GM23338 (cell line): ENCODE results near the gene LYZL4. TPM values are rescaled to one million over a fixed set of nuclear protein-coding genes. Genes with fewer than 3 reads are reported as not detected.

Source experiments
- ATAC-seq: fragments of 200-7000 bp; cut with Tn5 transposase; 3 replicates; pipeline ENCODE4 v1.9.1; 2020
- DNase-seq: peaks from one replicate; pipeline ENCODE4 v3.0.0-alpha.2; 2015; ENCODE audit warnings: low spot score
- H2AFZ ChIP-seq: fragments of 200-600 bp; sonication (generic); 2 replicates; pipeline ENCODE4 v1.8.0; 2016; ENCODE audit warnings: antibody characterized with exemption, mild to moderate bottlenecking, moderate library complexity
- H3F3A ChIP-seq: fragments of 200-600 bp; sonication (generic); replicated peaks from 2 replicates; pipeline ENCODE4 v1.8.0; 2017; ENCODE audit warnings: antibody characterized with exemption, mixed run types, low read depth
- H3K27ac ChIP-seq: fragments of 200-600 bp; sonication (generic); 2 replicates; pipeline ENCODE4 v1.6.1; 2016; ENCODE audit warnings: low read depth
- H3K27me3 ChIP-seq: fragments of 200-600 bp; sonication (generic); 2 replicates; pipeline ENCODE4 v1.8.0; 2016; ENCODE audit warnings: mild to moderate bottlenecking, mixed run types, moderate library complexity; ENCODE audit not compliant: insufficient read depth
- H3K36me3 ChIP-seq: fragments of 200-600 bp; sonication (generic); 2 replicates; pipeline ENCODE4 v1.8.0; 2016; ENCODE audit warnings: mild to moderate bottlenecking; ENCODE audit not compliant: insufficient read depth
- H3K4me1 ChIP-seq: fragments of 200-600 bp; sonication (generic); 2 replicates; pipeline ENCODE4 v1.8.0; 2016; ENCODE audit warnings: mild to moderate bottlenecking, moderate library complexity; ENCODE audit not compliant: insufficient read depth
- H3K4me2 ChIP-seq: fragments of 200-600 bp; sonication (generic); 2 replicates; pipeline ENCODE4 v1.7.1; 2017; ENCODE audit warnings: mixed run types
- H3K4me3 ChIP-seq: fragments of 200-600 bp; sonication (generic); 2 replicates; pipeline ENCODE4 v1.6.1; 2016; ENCODE audit warnings: mixed run types
- H3K79me2 ChIP-seq: fragments of 200-600 bp; sonication (generic); replicated peaks from 2 replicates; pipeline ENCODE4 v1.8.0; 2017; ENCODE audit warnings: mild to moderate bottlenecking; ENCODE audit not compliant: insufficient read depth
- H3K9me2 ChIP-seq: fragments of 200-600 bp; sonication (generic); 2 replicates; pipeline ENCODE4 v1.8.0; 2017; ENCODE audit not compliant: insufficient read depth
- H4K20me1 ChIP-seq: fragments of 200-600 bp; sonication (generic); replicated peaks from 2 replicates; pipeline ENCODE4 v1.8.0; 2017; ENCODE audit warnings: mild to moderate bottlenecking; ENCODE audit not compliant: insufficient read depth
- H3K27ac Mint-ChIP-seq: 2 replicates; pipeline ENCODE4 v1.8.0; 2020; ENCODE audit warnings: inconsistent platforms, mild to moderate bottlenecking, moderate library complexity, mixed read lengths
- H3K27me3 Mint-ChIP-seq: 3 replicates; pipeline ENCODE4 v1.8.0; 2022; ENCODE audit warnings: low read depth, mild to moderate bottlenecking, moderate library complexity, mixed read lengths, inconsistent platforms; ENCODE audit not compliant: insufficient read depth, poor library complexity
- H3K36me3 Mint-ChIP-seq: 3 replicates; pipeline ENCODE4 v1.8.0; 2021; ENCODE audit warnings: low read depth, mild to moderate bottlenecking, inconsistent platforms, moderate library complexity, mixed read lengths
- H3K4me1 Mint-ChIP-seq: 3 replicates; pipeline ENCODE4 v1.8.0; 2020; ENCODE audit warnings: mild to moderate bottlenecking, inconsistent platforms, mixed read lengths
- H3K4me3 Mint-ChIP-seq: 3 replicates; pipeline ENCODE4 v1.8.0; 2021; ENCODE audit warnings: moderate library complexity, mild to moderate bottlenecking, inconsistent platforms, mixed read lengths
- H3K9me3 Mint-ChIP-seq: 3 replicates; pipeline ENCODE4 v1.8.0; 2020; ENCODE audit warnings: moderate library complexity, mild to moderate bottlenecking, inconsistent platforms, mixed read lengths
- CREB1 ChIP-seq: fragments of 250-450 bp; sonication (Bioruptor Pico); IDR thresholded peaks from 2 replicates; pipeline ENCODE4 v1.5.0; 2020; ENCODE audit warnings: low read depth, mild to moderate bottlenecking, moderate library complexity
- EZH2 ChIP-seq: fragments of 200-600 bp; sonication (generic); IDR thresholded peaks from one replicate; pipeline ENCODE4 v1.8.0; 2017; ENCODE audit warnings: antibody characterized with exemption, mild to moderate bottlenecking, low read depth; ENCODE audit not compliant: unreplicated experiment
- EZH2phosphoT487 ChIP-seq: fragments of 200-600 bp; sonication (generic); IDR thresholded peaks from one replicate; pipeline ENCODE4 v1.8.1; 2018; ENCODE audit warnings: antibody characterized with exemption; ENCODE audit not compliant: unreplicated experiment
- JUNB ChIP-seq: IDR thresholded peaks from one replicate; pipeline ENCODE4 v1.6.1; 2016; ENCODE audit warnings: antibody characterized with exemption; ENCODE audit not compliant: unreplicated experiment
- NANOG ChIP-seq: IDR thresholded peaks from 2 replicates; pipeline ENCODE4 v1.6.1; 2016; ENCODE audit warnings: antibody characterized with exemption, borderline replicate concordance
- POLR2AphosphoS5 ChIP-seq: IDR thresholded peaks from 2 replicates; pipeline ENCODE4 v1.6.1; 2016; ENCODE audit warnings: antibody characterized with exemption, low read depth
- REST ChIP-seq: IDR thresholded peaks from one replicate; pipeline ENCODE4 v1.6.1; 2018; ENCODE audit warnings: antibody characterized with exemption; ENCODE audit not compliant: unreplicated experiment
- STAT1 ChIP-seq: IDR thresholded peaks from one replicate; pipeline ENCODE4 v1.6.1; 2016; ENCODE audit warnings: antibody characterized with exemption; ENCODE audit not compliant: unreplicated experiment
- ZNF114 ChIP-seq: fragments of 250-450 bp; sonication (Bioruptor Pico); IDR thresholded peaks from 2 replicates; pipeline ENCODE4 v1.5.0; 2020; ENCODE audit warnings: mild to moderate bottlenecking, moderate library complexity
- ZNF331 ChIP-seq: fragments of 250-450 bp; sonication (Bioruptor Pico); IDR thresholded peaks from 2 replicates; pipeline ENCODE4 v1.5.0; 2020; ENCODE audit warnings: low read depth, mild to moderate bottlenecking, moderate library complexity
- polyA plus RNA-seq: library from polyadenylated mRNA; unstranded; fragments of >200 nt; fragmentation: Nextera tagmentation; extraction: Ambion mirVana; gene quantifications from 2 replicates; pipeline ENCODE4 v1.2.1, GENCODE V29; 2016
- total RNA-seq: library from RNA; depleted of rRNA; stranded (reverse); fragments of >200 nt; shearing (Covaris generic); gene quantifications from 2 replicates; pipeline ENCODE4 v1.2.3, GENCODE V29; 2014
- TF ChIP-seq, protein P1 (sequence below): fragments of 250-450 bp; sonication (Bioruptor Pico); IDR thresholded peaks from 2 replicates; pipeline ENCODE4 v1.5.0; 2020; ENCODE audit warnings: mild to moderate bottlenecking, moderate library complexity
- TF ChIP-seq, protein P2 (sequence below): IDR thresholded peaks from 2 replicates; pipeline ENCODE4 v1.6.1; 2016; ENCODE audit warnings: antibody characterized with exemption
- TF ChIP-seq, protein P3 (sequence below), 2 experiments: fragments of 200-600 bp in 1 of 2; sonication (generic) in 1 of 2; conservative IDR thresholded peaks; 2 replicates each; pipeline versions ENCODE4 v1.5.1 to v1.6.1; 2016 to 2017; ENCODE audit warnings: antibody characterized with exemption in 2 of 2, low read depth in 2 of 2, mild to moderate bottlenecking in 2 of 2, moderate library complexity in 1 of 2

Gene LYZL4
- total and polyA plus RNA-seq, 2 experiments from 2014 or later, result not detected

- no peak overlapping the region for H3K4me3 ChIP-seq
- Mint-ChIP-seq H3K4me3 (no peak overlapping the region), H3K4me1 (no peaks in the 10 kb centered on the region), H3K9me3 (no peaks in the 10 kb centered on the region), H3K27me3 (no peaks in the 10 kb centered on the region), H3K36me3 (no peaks in the 10 kb centered on the region), H3K27ac (no peak overlapping the region)
- no peaks in the 10 kb centered on the region for H3K36me3 ChIP-seq
- no peak overlapping the region for H3K27ac ChIP-seq
- no peak overlapping the region for H2AFZ ChIP-seq
- no peaks in the 10 kb centered on the region for H3K4me1 ChIP-seq
- no peak for ATAC-seq
- H3K9me2 ChIP-seq, result 0 out of 2 replicates have a peak, but pooled peaks cover 9% of the 10 kb centered on the region
- no peaks in the 10 kb centered on the region for H4K20me1 ChIP-seq
- H3F3A ChIP-seq, result no peaks in the 10 kb centered on the region
- TF ChIP-seq EZH2, result no peak
- TF ChIP-seq STAT1, result no peak
- TF ChIP-seq JUNB, result no peak
- TF ChIP-seq, protein P1, sequence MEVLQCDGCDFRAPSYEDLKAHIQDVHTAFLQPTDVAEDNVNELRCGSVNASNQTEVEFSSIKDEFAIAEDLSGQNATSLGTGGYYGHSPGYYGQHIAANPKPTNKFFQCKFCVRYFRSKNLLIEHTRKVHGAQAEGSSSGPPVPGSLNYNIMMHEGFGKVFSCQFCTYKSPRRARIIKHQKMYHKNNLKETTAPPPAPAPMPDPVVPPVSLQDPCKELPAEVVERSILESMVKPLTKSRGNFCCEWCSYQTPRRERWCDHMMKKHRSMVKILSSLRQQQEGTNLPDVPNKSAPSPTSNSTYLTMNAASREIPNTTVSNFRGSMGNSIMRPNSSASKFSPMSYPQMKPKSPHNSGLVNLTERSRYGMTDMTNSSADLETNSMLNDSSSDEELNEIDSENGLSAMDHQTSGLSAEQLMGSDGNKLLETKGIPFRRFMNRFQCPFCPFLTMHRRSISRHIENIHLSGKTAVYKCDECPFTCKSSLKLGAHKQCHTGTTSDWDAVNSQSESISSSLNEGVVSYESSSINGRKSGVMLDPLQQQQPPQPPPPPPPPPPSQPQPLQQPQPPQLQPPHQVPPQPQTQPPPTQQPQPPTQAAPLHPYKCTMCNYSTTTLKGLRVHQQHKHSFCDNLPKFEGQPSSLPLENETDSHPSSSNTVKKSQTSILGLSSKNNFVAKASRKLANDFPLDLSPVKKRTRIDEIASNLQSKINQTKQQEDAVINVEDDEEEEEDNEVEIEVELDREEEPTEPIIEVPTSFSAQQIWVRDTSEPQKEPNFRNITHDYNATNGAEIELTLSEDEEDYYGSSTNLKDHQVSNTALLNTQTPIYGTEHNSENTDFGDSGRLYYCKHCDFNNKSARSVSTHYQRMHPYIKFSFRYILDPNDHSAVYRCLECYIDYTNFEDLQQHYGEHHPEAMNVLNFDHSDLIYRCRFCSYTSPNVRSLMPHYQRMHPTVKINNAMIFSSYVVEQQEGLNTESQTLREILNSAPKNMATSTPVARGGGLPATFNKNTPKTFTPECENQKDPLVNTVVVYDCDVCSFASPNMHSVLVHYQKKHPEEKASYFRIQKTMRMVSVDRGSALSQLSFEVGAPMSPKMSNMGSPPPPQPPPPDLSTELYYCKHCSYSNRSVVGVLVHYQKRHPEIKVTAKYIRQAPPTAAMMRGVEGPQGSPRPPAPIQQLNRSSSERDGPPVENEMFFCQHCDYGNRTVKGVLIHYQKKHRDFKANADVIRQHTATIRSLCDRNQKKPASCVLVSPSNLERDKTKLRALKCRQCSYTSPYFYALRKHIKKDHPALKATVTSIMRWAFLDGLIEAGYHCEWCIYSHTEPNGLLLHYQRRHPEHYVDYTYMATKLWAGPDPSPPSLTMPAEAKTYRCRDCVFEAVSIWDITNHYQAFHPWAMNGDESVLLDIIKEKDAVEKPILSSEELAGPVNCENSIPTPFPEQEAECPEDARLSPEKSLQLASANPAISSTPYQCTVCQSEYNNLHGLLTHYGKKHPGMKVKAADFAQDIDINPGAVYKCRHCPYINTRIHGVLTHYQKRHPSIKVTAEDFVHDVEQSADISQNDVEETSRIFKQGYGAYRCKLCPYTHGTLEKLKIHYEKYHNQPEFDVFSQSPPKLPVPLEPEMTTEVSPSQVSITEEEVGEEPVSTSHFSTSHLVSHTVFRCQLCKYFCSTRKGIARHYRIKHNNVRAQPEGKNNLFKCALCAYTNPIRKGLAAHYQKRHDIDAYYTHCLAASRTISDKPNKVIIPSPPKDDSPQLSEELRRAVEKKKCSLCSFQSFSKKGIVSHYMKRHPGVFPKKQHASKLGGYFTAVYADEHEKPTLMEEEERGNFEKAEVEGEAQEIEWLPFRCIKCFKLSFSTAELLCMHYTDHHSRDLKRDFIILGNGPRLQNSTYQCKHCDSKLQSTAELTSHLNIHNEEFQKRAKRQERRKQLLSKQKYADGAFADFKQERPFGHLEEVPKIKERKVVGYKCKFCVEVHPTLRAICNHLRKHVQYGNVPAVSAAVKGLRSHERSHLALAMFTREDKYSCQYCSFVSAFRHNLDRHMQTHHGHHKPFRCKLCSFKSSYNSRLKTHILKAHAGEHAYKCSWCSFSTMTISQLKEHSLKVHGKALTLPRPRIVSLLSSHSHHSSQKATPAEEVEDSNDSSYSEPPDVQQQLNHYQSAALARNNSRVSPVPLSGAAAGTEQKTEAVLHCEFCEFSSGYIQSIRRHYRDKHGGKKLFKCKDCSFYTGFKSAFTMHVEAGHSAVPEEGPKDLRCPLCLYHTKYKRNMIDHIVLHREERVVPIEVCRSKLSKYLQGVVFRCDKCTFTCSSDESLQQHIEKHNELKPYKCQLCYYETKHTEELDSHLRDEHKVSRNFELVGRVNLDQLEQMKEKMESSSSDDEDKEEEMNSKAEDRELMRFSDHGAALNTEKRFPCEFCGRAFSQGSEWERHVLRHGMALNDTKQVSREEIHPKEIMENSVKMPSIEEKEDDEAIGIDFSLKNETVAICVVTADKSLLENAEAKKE (CRISPR knock-in tag), result no peak
- TF ChIP-seq EZH2phosphoT487, result no peak
- no peak for TF ChIP-seq REST
- TF ChIP-seq ZNF331, result no peak
- TF ChIP-seq, protein P2, sequence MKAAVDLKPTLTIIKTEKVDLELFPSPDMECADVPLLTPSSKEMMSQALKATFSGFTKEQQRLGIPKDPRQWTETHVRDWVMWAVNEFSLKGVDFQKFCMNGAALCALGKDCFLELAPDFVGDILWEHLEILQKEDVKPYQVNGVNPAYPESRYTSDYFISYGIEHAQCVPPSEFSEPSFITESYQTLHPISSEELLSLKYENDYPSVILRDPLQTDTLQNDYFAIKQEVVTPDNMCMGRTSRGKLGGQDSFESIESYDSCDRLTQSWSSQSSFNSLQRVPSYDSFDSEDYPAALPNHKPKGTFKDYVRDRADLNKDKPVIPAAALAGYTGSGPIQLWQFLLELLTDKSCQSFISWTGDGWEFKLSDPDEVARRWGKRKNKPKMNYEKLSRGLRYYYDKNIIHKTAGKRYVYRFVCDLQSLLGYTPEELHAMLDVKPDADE, result no peak
- TF ChIP-seq, protein P3, sequence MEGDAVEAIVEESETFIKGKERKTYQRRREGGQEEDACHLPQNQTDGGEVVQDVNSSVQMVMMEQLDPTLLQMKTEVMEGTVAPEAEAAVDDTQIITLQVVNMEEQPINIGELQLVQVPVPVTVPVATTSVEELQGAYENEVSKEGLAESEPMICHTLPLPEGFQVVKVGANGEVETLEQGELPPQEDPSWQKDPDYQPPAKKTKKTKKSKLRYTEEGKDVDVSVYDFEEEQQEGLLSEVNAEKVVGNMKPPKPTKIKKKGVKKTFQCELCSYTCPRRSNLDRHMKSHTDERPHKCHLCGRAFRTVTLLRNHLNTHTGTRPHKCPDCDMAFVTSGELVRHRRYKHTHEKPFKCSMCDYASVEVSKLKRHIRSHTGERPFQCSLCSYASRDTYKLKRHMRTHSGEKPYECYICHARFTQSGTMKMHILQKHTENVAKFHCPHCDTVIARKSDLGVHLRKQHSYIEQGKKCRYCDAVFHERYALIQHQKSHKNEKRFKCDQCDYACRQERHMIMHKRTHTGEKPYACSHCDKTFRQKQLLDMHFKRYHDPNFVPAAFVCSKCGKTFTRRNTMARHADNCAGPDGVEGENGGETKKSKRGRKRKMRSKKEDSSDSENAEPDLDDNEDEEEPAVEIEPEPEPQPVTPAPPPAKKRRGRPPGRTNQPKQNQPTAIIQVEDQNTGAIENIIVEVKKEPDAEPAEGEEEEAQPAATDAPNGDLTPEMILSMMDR (conservative IDR thresholded peaks at IDR 0.05; ENCODE audit: low read depth in 2 of 2), result no peak
- no peak for TF ChIP-seq ZNF114 (CRISPR knock-in tag)
- TF ChIP-seq POLR2AphosphoS5, result no peak
- no peak for TF ChIP-seq NANOG
- TF ChIP-seq CREB1 (CRISPR knock-in tag), result no peak
- H3K79me2 ChIP-seq, result no peaks in the 10 kb centered on the region
- H3K4me2 ChIP-seq, result no peak overlapping the region
- no peak for DNase-seq
- H3K27me3 ChIP-seq, result no peaks in the 10 kb centered on the region
These were observed 11.7 kb upstream of the LYZL4 start for GRCh38 chr3:42421818-42422796.
